Mucosa of stomach (tissue), 1 donor: ENCODE measurements around the gene SEMA3F.

Experiments used
- H3K27me3 ChIP-seq: one replicate; pipeline ENCODE4 v1.7.0; 2013; ENCODE audit warnings: mild to moderate bottlenecking, low read length; ENCODE audit not compliant: control insufficient read depth, insufficient read depth
- H3K36me3 ChIP-seq: one replicate; pipeline ENCODE4 v1.7.0; 2013; ENCODE audit warnings: low read length; ENCODE audit not compliant: control insufficient read depth, insufficient read depth
- H3K4me1 ChIP-seq: one replicate; pipeline ENCODE4 v1.7.0; 2013; ENCODE audit warnings: mild to moderate bottlenecking, low read length; ENCODE audit not compliant: control insufficient read depth, insufficient read depth
- H3K4me3 ChIP-seq: one replicate; pipeline ENCODE4 v1.7.0; 2013; ENCODE audit warnings: low read length
- H3K9ac ChIP-seq: one replicate; pipeline ENCODE4 v1.7.0; 2013; ENCODE audit warnings: mild to moderate bottlenecking, low read length, moderate library complexity
- H3K9me3 ChIP-seq: one replicate; pipeline ENCODE4 v1.7.0; 2013; ENCODE audit warnings: mild to moderate bottlenecking, low read length, moderate library complexity; ENCODE audit not compliant: control insufficient read depth
- donor health status: Pancreatic carcinoma.

SEMA3F gene

GRCh38 chr3:50150863-50151686, 4.0 kb upstream of the SEMA3F start:
- Histone ChIP-seq H3K27me3 (peaks cover 13% of the 10 kb centered on the region), H3K9ac (no peak overlapping the region), H3K36me3 (no peaks in the 10 kb centered on the region), H3K9me3 (no peaks in the 10 kb centered on the region), H3K4me3 (no peak overlapping the region), H3K4me1 (peaks cover 10% of the 10 kb centered on the region)

GRCh38 chr3:50151728-50152127, 3.4 kb upstream of the SEMA3F start:
- no peak overlapping the region for H3K4me3 ChIP-seq
- no peaks in the 10 kb centered on the region for H3K36me3 ChIP-seq
- H3K9ac ChIP-seq = no peak overlapping the region
- peaks cover 19% of the 10 kb centered on the region for H3K27me3 ChIP-seq
- peaks cover 17% of the 10 kb centered on the region for H3K4me1 ChIP-seq
- no peaks in the 10 kb centered on the region for H3K9me3 ChIP-seq

- H3K9me3 ChIP-seq = no peaks in the 10 kb centered on the region
- peaks cover 34% of the 10 kb centered on the region for H3K4me1 ChIP-seq
- no peaks in the 10 kb centered on the region for H3K36me3 ChIP-seq
- H3K9ac ChIP-seq = peak overlapping the region; percentile 13
- H3K27me3 ChIP-seq = peaks cover 14% of the 10 kb centered on the region
- H3K4me3 ChIP-seq = no peak overlapping the region
These were observed 1.2 kb upstream of the SEMA3F start for GRCh38 chr3:50153782-50154475.

GRCh38 chr3:50154476-50154839, 666 bp upstream of the SEMA3F start:
- Histone ChIP-seq H3K4me1 (peaks cover 40% of the 10 kb centered on the region), H3K27me3 (peaks cover 14% of the 10 kb centered on the region), H3K4me3 (no peak overlapping the region), H3K9ac (peak overlapping the region; percentile 13), H3K9me3 (no peaks in the 10 kb centered on the region), H3K36me3 (no peaks in the 10 kb centered on the region)

- Histone ChIP-seq H3K9ac (peak overlapping the region; percentile 84), H3K27me3 (peaks cover 11% of the 10 kb centered on the region), H3K4me3 (peak overlapping the region; percentile 96), H3K9me3 (no peaks in the 10 kb centered on the region), H3K36me3 (no peaks in the 10 kb centered on the region), H3K4me1 (peaks cover 50% of the 10 kb centered on the region)
These were observed 361 bp downstream of the SEMA3F start for GRCh38 chr3:50155491-50155878.

- Histone ChIP-seq H3K4me3 (peak overlapping the region; percentile 96), H3K4me1 (peaks cover 54% of the 10 kb centered on the region), H3K27me3 (peaks cover 11% of the 10 kb centered on the region), H3K9ac (peak overlapping the region; percentile 84), H3K36me3 (no peaks in the 10 kb centered on the region), H3K9me3 (no peaks in the 10 kb centered on the region)
These were observed 767 bp downstream of the SEMA3F start for GRCh38 chr3:50155891-50156290.

GRCh38 chr3:50156549-50157493, 1.7 kb downstream of the SEMA3F start:
- peaks cover 11% of the 10 kb centered on the region for H3K27me3 ChIP-seq
- peaks cover 63% of the 10 kb centered on the region for H3K4me1 ChIP-seq
- no peaks in the 10 kb centered on the region for H3K9me3 ChIP-seq
- H3K4me3 ChIP-seq = peak overlapping the region; percentile 96
- H3K9ac ChIP-seq = peak overlapping the region; percentile 84
- H3K36me3 ChIP-seq = no peaks in the 10 kb centered on the region

- no peak overlapping the region for H3K4me3 ChIP-seq
These were observed 2.9 kb downstream of the SEMA3F start for GRCh38 chr3:50157827-50158529.

GRCh38 chr3:50158530-50159146, 3.5 kb downstream of the SEMA3F start:
- Histone ChIP-seq H3K9ac (no peak overlapping the region), H3K4me3 (no peak overlapping the region), H3K27me3 (peaks cover 11% of the 10 kb centered on the region)

More at GRCh38 chr3:50157827-50158529, 2.9 kb downstream of the SEMA3F start:
- no peaks in the 10 kb centered on the region for H3K9me3 ChIP-seq
- H3K4me1 ChIP-seq = peaks cover 75% of the 10 kb centered on the region
- no peaks in the 10 kb centered on the region for H3K36me3 ChIP-seq
- peaks cover 11% of the 10 kb centered on the region for H3K27me3 ChIP-seq
- H3K9ac ChIP-seq = peak overlapping the region; percentile 84

GRCh38 chr3:50160561-50160983, 5.4 kb downstream of the SEMA3F start:
- Histone ChIP-seq H3K4me1 (peaks cover 94% of the 10 kb centered on the region), H3K27me3 (peaks cover 11% of the 10 kb centered on the region), H3K36me3 (no peaks in the 10 kb centered on the region), H3K9me3 (no peaks in the 10 kb centered on the region), H3K9ac (peak overlapping the region; percentile 73), H3K4me3 (no peak overlapping the region)

More at GRCh38 chr3:50158530-50159146, 3.5 kb downstream of the SEMA3F start:
- no peaks in the 10 kb centered on the region for H3K36me3 ChIP-seq
- peaks cover 81% of the 10 kb centered on the region for H3K4me1 ChIP-seq
- H3K9me3 ChIP-seq = no peaks in the 10 kb centered on the region

GRCh38 chr3:50161320-50161719, 6.2 kb downstream of the SEMA3F start:
- Histone ChIP-seq H3K4me3 (no peak overlapping the region), H3K9ac (peak overlapping the region; percentile 73), H3K9me3 (no peaks in the 10 kb centered on the region), H3K4me1 (peaks cover 96% of the 10 kb centered on the region), H3K36me3 (no peaks in the 10 kb centered on the region), H3K27me3 (peaks cover 3% of the 10 kb centered on the region)
